GM20000 (cell line): Measurements from ENCODE around the gene G3BP1.

ENCODE experiments used
- DNase-seq: peaks from one replicate; pipeline ENCODE4 v3.0.0; 2012; ENCODE audit warnings: low spot score
- CTCF ChIP-seq: IDR thresholded peaks from 2 replicates; pipeline ENCODE4 v1.5.1; 2012; ENCODE audit warnings: mild to moderate bottlenecking, control low read depth; ENCODE audit errors: extremely low read depth, missing control alignments

G3BP1 gene

DNA sequence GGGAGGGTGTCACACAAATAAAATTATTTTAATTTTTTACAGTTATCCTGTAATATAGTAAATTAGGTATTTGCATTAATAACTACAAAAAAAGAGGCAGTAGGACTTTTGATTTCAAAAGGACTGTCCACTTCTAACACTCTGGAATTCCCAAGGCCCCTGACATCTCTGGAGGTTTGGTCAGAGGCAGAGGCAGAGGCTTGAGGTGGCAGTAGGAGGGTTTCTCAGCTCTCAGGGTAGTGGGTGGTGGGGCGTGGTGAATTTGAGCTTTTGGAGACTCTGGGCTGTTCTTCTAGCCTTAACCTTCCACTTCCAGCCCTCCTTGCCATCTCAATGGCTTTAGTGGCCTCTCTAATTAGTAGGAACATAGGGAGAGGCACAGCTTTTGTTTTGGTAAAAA, 36.1 kb upstream of the G3BP1 start:
- TF ChIP-seq CTCF: no peak

GRCh38 chr5:151737431-151737830, 34.3 kb upstream of the G3BP1 start:
- no peak for TF ChIP-seq CTCF
- no peak for DNase-seq

More for the DNA sequence above, 36.1 kb upstream of the G3BP1 start:
- no peak for DNase-seq

GRCh38 chr5:151738125-151738848, 33.5 kb upstream of the G3BP1 start:
- TF ChIP-seq CTCF: no peak
- DNase-seq: no peak

DNA sequence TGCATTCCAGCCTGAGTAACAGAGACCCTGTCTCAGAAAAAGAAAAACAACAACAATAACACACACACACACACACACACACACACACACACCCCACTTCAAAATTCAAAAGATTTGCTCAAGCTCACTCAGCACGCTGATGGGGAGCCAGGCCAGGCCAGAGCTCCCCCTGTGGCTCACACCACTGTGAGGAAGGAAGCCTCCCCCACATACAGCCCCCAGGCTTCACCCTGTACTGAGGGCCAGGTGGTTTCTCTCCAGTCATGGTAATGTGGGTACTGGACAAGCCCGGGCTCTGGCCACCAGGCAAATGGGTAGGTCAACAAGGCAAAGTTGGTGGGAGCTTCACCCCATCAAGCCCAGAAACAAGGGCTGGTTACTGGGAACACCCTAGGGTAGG, 32.4 kb upstream of the G3BP1 start:
- DNase-seq: no peak
- no peak for TF ChIP-seq CTCF

DNA sequence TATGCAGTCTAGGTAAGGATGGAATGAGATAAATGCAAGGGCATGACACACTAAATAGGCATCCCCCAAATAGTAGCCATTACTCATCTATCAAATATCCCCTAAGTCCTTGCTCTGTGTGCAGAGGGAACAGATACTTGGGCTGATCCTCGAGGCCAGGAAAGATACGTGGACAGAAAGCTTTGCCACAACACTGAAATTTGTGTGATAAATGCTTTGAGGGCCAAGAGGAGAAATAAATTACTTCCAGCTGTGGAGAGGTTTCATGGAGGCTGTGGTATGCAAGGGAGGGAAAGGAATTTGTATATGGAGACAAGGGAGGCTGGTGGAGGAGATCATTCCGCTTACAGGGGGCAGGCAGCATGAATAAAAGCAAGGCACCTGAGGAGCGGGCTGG, 31.8 kb upstream of the G3BP1 start:
- DNase-seq: no peak
- no peak for TF ChIP-seq CTCF

DNA sequence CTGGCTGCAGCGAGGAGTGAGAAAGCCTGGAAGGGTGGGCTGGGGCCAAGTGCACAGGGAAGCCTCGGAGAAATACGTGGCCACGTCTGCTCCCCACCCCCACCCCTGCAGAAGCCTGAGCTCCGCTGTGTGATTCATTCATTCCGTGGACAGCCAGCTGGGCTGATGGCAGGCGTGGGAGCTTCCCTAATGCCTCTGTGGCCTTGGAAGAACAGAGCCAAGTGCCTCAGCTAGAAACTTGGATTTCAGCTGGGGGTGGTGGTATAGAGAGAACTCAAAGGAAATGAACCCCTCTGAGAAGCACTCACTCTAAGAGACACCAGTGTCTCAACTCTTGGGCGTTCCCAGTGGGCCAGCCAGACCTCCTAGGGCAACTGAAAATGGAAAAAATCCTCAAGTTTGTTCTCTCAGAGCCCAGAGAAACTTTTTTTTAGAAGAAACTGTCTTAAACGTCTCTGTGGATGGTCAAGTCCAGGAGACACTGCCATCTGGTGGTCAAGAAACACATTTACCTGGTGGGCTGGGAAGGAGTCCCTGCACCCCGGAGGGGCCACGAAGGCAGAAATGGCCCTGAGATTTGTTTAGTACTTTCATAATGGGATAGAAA, 31.3 kb upstream of the G3BP1 start:
- peak; percentile 57 for TF ChIP-seq CTCF
- DNase-seq: peak; percentile 76

DNA sequence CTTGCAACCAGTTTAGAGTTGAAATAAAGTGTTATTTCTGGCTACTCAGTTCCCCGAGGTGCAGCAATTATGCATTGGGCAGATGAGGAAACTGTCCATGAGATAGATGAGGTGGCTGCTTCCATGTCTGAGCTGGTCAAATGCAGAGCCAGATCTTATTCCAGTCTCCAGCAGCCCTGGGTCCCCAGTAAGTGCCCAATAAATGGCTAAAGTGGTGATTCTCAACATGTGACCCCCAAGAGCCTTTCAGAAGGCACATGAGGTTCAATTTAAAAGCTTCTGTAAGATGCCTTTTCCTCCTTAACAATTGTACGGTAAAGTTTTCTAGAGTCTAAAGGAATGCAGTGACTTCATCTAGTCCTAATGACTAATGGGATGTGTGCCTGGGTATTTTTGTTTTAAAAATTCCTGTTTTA, 30.8 kb upstream of the G3BP1 start:
- no peak for TF ChIP-seq CTCF

More for the DNA sequence above, 30.8 kb upstream of the G3BP1 start:
- no peak for DNase-seq
